Osteoblast (primary cell): ENCODE measurements around the gene DEDD2. TPM values are rescaled to one million over a fixed set of nuclear protein-coding genes. Genes with fewer than 3 reads are reported as not detected.
A peak's percentile ranks its signal among the peaks of the same experiment; 100 is the strongest.

Experiments
- DNase-seq: peaks from one replicate; pipeline ENCODE4 v3.0.0; 2011; ENCODE audit warnings: low spot score, mixed read lengths; ENCODE audit not compliant: insufficient read length; ENCODE audit errors: missing footprints
- H2AFZ ChIP-seq: 2 replicates; pipeline ENCODE4 v1.6.0; 2011; ENCODE audit warnings: mild to moderate bottlenecking, low read length
- H3K27ac ChIP-seq: 2 replicates; pipeline ENCODE4 v1.5.1; 2011; ENCODE audit warnings: mild to moderate bottlenecking, low read depth, low read length, moderate library complexity
- H3K27me3 ChIP-seq: 2 replicates; pipeline ENCODE4 v1.6.0; 2012; ENCODE audit warnings: mild to moderate bottlenecking, control low read depth, inconsistent platforms, low read length, moderate library complexity; ENCODE audit not compliant: insufficient read depth
- H3K36me3 ChIP-seq: 2 replicates; pipeline ENCODE4 v1.5.1; 2011; ENCODE audit warnings: mild to moderate bottlenecking, low read length, control low read depth, moderate library complexity; ENCODE audit not compliant: insufficient read depth
- H3K4me1 ChIP-seq: 2 replicates; pipeline ENCODE4 v1.5.1; 2011; ENCODE audit warnings: mild to moderate bottlenecking, low read length, control low read depth, moderate library complexity; ENCODE audit not compliant: insufficient read depth
- H3K4me2 ChIP-seq: 2 replicates; pipeline ENCODE4 v1.6.0; 2011; ENCODE audit warnings: mild to moderate bottlenecking, low read length; ENCODE audit not compliant: insufficient read depth
- H3K4me3 ChIP-seq: fragments of 200-600 bp; sonication (generic); 3 replicates; pipeline ENCODE4 v1.5.1; 2012; ENCODE audit warnings: mild to moderate bottlenecking, low read length, inconsistent platforms; ENCODE audit not compliant: insufficient read depth
- H3K79me2 ChIP-seq: 2 replicates; pipeline ENCODE4 v1.6.0; 2012; ENCODE audit warnings: mild to moderate bottlenecking, low read length, control low read depth, inconsistent platforms; ENCODE audit not compliant: insufficient read depth
- H3K9me3 ChIP-seq: 2 replicates; pipeline ENCODE4 v1.5.1; 2011; ENCODE audit warnings: low read depth, low read length, control low read depth
- H4K20me1 ChIP-seq: 2 replicates; pipeline ENCODE4 v1.6.0; 2012; ENCODE audit warnings: mild to moderate bottlenecking, low read length, control low read depth; ENCODE audit not compliant: insufficient read depth
- CTCF ChIP-seq: IDR thresholded peaks from 2 replicates; pipeline ENCODE4 v1.5.1; 2011; ENCODE audit warnings: mild to moderate bottlenecking, low read depth, low read length, moderate library complexity; ENCODE audit errors: extremely low read depth
- total RNA-seq: library from RNA; depleted of rRNA; stranded (reverse); fragments of >200 nt; gene quantifications from 2 replicates; pipeline ENCODE4 v1.2.3, GENCODE V29; 2012

Gene DEDD2
- total RNA-seq, 1 donor: 19.9 TPM

- Histone ChIP-seq H3K79me2 (peaks cover 75% of the 10 kb centered on the region), H4K20me1 (peaks cover 29% of the 10 kb centered on the region), H2AFZ (no peak overlapping the region), H3K4me2 (peak overlapping the region; percentile 97), H3K27ac (peak overlapping the region; percentile 93), H3K4me3 (peak overlapping the region; percentile 57), H3K4me1 (peaks cover 51% of the 10 kb centered on the region), H3K27me3 (no peaks in the 10 kb centered on the region), H3K9me3 (no peaks in the 10 kb centered on the region), H3K36me3 (peaks cover 19% of the 10 kb centered on the region)
- TF ChIP-seq CTCF: no peak
- peak; percentile 97 for DNase-seq
Measured at GRCh38 chr19:42250666-42251531, 33.4 kb upstream of the DEDD2 start.

GRCh38 chr19:42250183-42250665 is 32.7 kb upstream of the DEDD2 start:
- no peaks in the 10 kb centered on the region for H3K9me3 ChIP-seq
- DNase-seq: no peak
- no peak for TF ChIP-seq CTCF
- peaks cover 29% of the 10 kb centered on the region for H4K20me1 ChIP-seq
- no peak overlapping the region for H2AFZ ChIP-seq
- H3K4me3 ChIP-seq: peak overlapping the region; percentile 57
- peaks cover 19% of the 10 kb centered on the region for H3K36me3 ChIP-seq
- peaks cover 49% of the 10 kb centered on the region for H3K4me1 ChIP-seq
- peak overlapping the region; percentile 73 for H3K27ac ChIP-seq
- H3K27me3 ChIP-seq: no peaks in the 10 kb centered on the region
- H3K79me2 ChIP-seq: peaks cover 75% of the 10 kb centered on the region
- H3K4me2 ChIP-seq: peak overlapping the region; percentile 68

GRCh38 chr19:42249769-42250168 is 32.3 kb upstream of the DEDD2 start:
- H3K79me2 ChIP-seq: peaks cover 73% of the 10 kb centered on the region
- H3K9me3 ChIP-seq: no peaks in the 10 kb centered on the region
- peak overlapping the region; percentile 73 for H3K27ac ChIP-seq
- no peak overlapping the region for H3K4me3 ChIP-seq
- H3K4me1 ChIP-seq: peaks cover 53% of the 10 kb centered on the region
- H4K20me1 ChIP-seq: peaks cover 29% of the 10 kb centered on the region
- DNase-seq: peak; percentile 82
- H2AFZ ChIP-seq: no peak overlapping the region
- no peak overlapping the region for H3K4me2 ChIP-seq
- H3K27me3 ChIP-seq: no peaks in the 10 kb centered on the region
- no peak for TF ChIP-seq CTCF
- H3K36me3 ChIP-seq: peaks cover 19% of the 10 kb centered on the region

- H4K20me1 ChIP-seq: peaks cover 29% of the 10 kb centered on the region
- H3K79me2 ChIP-seq: peaks cover 68% of the 10 kb centered on the region
- TF ChIP-seq CTCF: no peak
- DNase-seq: peak; percentile 63
- H2AFZ ChIP-seq: no peak overlapping the region
- no peak overlapping the region for H3K4me2 ChIP-seq
- H3K27ac ChIP-seq: peak overlapping the region; percentile 73
- H3K36me3 ChIP-seq: peaks cover 19% of the 10 kb centered on the region
- H3K27me3 ChIP-seq: no peaks in the 10 kb centered on the region
- H3K9me3 ChIP-seq: no peaks in the 10 kb centered on the region
- no peak overlapping the region for H3K4me3 ChIP-seq
- H3K4me1 ChIP-seq: peaks cover 57% of the 10 kb centered on the region
Measured at GRCh38 chr19:42249149-42249750, 31.8 kb upstream of the DEDD2 start.
